Measurements from ENCODE around the gene EIF3F.

EIF3F gene

GRCh38 chr11:8030526-8031247 lies 43.5 kb downstream of the EIF3F start:
- TF ChIP-seq CTCF (IDR thresholded peaks at IDR 0.05; ENCODE audit: borderline replicate concordance, insufficient read depth, low read depth, low read length): no peak
- no peak overlapping the region for H3K4me3 ChIP-seq (ENCODE audit: low read depth, low read length)

- no peak for TF ChIP-seq CTCF (IDR thresholded peaks at IDR 0.05; ENCODE audit: borderline replicate concordance, insufficient read depth, low read depth, low read length)
- no peak overlapping the region for H3K4me3 ChIP-seq (ENCODE audit: low read depth, low read length)
Observed at GRCh38 chr11:8031248-8032115, 44.3 kb downstream of the EIF3F start.

GRCh38 chr11:8032122-8032521 lies 45.0 kb downstream of the EIF3F start:
- no peak overlapping the region for H3K4me3 ChIP-seq (ENCODE audit: low read depth, low read length)
- no peak for TF ChIP-seq CTCF (IDR thresholded peaks at IDR 0.05; ENCODE audit: borderline replicate concordance, insufficient read depth, low read depth, low read length)

- TF ChIP-seq CTCF (IDR thresholded peaks at IDR 0.05; ENCODE audit: borderline replicate concordance, insufficient read depth, low read depth, low read length): no peak
Observed at GRCh38 chr11:8032576-8033304, 45.6 kb downstream of the EIF3F start.

GRCh38 chr11:8033305-8034105 lies 46.4 kb downstream of the EIF3F start:
- TF ChIP-seq CTCF (IDR thresholded peaks at IDR 0.05; ENCODE audit: borderline replicate concordance, insufficient read depth, low read depth, low read length): peak; percentile 85
- no peak overlapping the region for H3K4me3 ChIP-seq (ENCODE audit: low read depth, low read length)

More at GRCh38 chr11:8032576-8033304, 45.6 kb downstream of the EIF3F start:
- H3K4me3 ChIP-seq (ENCODE audit: low read depth, low read length): no peak overlapping the region

- no peak for TF ChIP-seq CTCF (IDR thresholded peaks at IDR 0.05; ENCODE audit: borderline replicate concordance, insufficient read depth, low read depth, low read length)
- H3K4me3 ChIP-seq (ENCODE audit: low read depth, low read length): no peak overlapping the region
Observed at GRCh38 chr11:8034106-8034585, 47.0 kb downstream of the EIF3F start.
